OCI-LY1 (cell line): ENCODE measurements around the gene CHRNA3.

Experiments
- EZH2 ChIP-seq: fragments of 200-600 bp; sonication (generic), shearing (Covaris generic); IDR thresholded peaks from 2 replicates; pipeline ENCODE4 v1.8.0; 2017; ENCODE audit warnings: borderline replicate concordance, mixed run types, mild to moderate bottlenecking, antibody characterized with exemption, low read length, moderate library complexity, mixed read lengths
- TF ChIP-seq, protein P1 (sequence below): fragments of 200-600 bp; sonication (generic), shearing (Covaris generic); IDR thresholded peaks from 2 replicates; pipeline ENCODE4 v1.5.1; 2017; ENCODE audit warnings: mild to moderate bottlenecking, antibody characterized with exemption, low read length, moderate library complexity, mixed read lengths

DNA sequence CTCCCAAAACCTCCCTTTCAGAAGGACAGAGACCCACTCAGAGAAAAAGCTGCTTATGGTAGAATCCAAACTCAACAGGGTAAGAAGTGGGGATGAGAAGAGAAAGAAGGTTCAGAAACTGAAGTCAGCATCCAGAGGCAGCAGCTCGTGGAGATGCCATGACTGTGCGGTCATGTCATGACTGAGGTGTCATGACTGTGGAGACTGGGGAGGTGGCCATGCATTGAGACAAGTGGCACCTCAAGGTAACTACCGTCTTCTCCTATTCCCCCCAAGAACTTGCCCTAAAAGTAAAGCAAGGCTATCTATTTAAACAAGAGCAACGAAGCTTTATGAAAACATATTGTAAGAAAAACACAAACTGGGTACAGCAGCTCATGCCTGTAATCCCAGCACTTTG, 15.1 kb downstream of the CHRNA3 start:
- TF ChIP-seq, protein P1, sequence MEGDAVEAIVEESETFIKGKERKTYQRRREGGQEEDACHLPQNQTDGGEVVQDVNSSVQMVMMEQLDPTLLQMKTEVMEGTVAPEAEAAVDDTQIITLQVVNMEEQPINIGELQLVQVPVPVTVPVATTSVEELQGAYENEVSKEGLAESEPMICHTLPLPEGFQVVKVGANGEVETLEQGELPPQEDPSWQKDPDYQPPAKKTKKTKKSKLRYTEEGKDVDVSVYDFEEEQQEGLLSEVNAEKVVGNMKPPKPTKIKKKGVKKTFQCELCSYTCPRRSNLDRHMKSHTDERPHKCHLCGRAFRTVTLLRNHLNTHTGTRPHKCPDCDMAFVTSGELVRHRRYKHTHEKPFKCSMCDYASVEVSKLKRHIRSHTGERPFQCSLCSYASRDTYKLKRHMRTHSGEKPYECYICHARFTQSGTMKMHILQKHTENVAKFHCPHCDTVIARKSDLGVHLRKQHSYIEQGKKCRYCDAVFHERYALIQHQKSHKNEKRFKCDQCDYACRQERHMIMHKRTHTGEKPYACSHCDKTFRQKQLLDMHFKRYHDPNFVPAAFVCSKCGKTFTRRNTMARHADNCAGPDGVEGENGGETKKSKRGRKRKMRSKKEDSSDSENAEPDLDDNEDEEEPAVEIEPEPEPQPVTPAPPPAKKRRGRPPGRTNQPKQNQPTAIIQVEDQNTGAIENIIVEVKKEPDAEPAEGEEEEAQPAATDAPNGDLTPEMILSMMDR: no peak
- TF ChIP-seq EZH2: no peak
